Measurements from ENCODE around the gene OSGEP. TPM values are rescaled to one million over a fixed set of nuclear protein-coding genes. Genes with fewer than 3 reads are reported as not detected.

Gene OSGEP
- total RNA-seq, 1 experiment from 2014 or later, result 50.8 TPM

GRCh38 chr14:20435582-20436362 lies 18.8 kb downstream of the OSGEP start, which contains the start of gene KLHL33:
Gene KLHL33 (minus strand): TSS chr14:20436166. CDS start chr14:20435811, 355 bp downstream.
- Histone ChIP-seq H2BK120ac (ENCODE audit: low read depth, low read length, poor library complexity, severe bottlenecking) (no peak within 1 kb of the TSS), H3K18ac (ENCODE audit: insufficient read length, low read depth, low read length) (no peak within 1 kb of the TSS), H3K27ac (ENCODE audit: insufficient read length, low read depth, low read length) (no peak within 1 kb of the TSS), H3K4ac (ENCODE audit: low read depth, low read length) (no peak within 1 kb of the TSS), H4K91ac (ENCODE audit: insufficient read length, low read depth, low read length) (no peak within 1 kb of the TSS), H2AFZ (ENCODE audit: low read length) (no peak within 1 kb of the TSS), H3K23me2 (ENCODE audit: insufficient read length, low read depth, low read length, poor library complexity, severe bottlenecking) (no peaks in the 10 kb centered on the region), H4K8ac (replicated peaks; ENCODE audit: insufficient read length, low read depth, low read length) (no peak within 1 kb of the TSS), H3K23ac (ENCODE audit: insufficient read length, low read depth, low read length) (no peak within 1 kb of the TSS), H3K14ac (ENCODE audit: insufficient read depth, low read length) (no peak within 1 kb of the TSS; the same call in 1 of the 2 replicates), H3T11ph (ENCODE audit: low read length) (no peak within 1 kb of the TSS), H3K79me2 (ENCODE audit: insufficient read depth, low read length) (no peaks in the 10 kb centered on the region; the same call in 1 of the 2 replicates), H3K9me3 (ENCODE audit: control insufficient read depth, low read depth, low read length) (no peaks in the 10 kb centered on the region), H2BK5ac (ENCODE audit: insufficient read length, low read length) (no peak within 1 kb of the TSS), H2BK15ac (ENCODE audit: low read depth, low read length) (no peak within 1 kb of the TSS), H2AK5ac (ENCODE audit: insufficient read length, low read length) (no peak within 1 kb of the TSS), H2BK20ac (ENCODE audit: low read depth, low read length, poor library complexity, severe bottlenecking) (no peak within 1 kb of the TSS), H3K79me1 (ENCODE audit: insufficient read depth, low read depth, low read length, poor library complexity, severe bottlenecking) (no peaks in the 10 kb centered on the region), H2BK12ac (ENCODE audit: insufficient read length, low read depth, low read length) (no peak within 1 kb of the TSS), H4K20me1 (ENCODE audit: control insufficient read depth, insufficient read depth, insufficient read length) (no peaks in the 10 kb centered on the region), H3K9ac (ENCODE audit: extremely low read depth, insufficient read length, low read length) (no peak within 1 kb of the TSS), H3K56ac (ENCODE audit: insufficient read length, low read depth, low read length) (no peak within 1 kb of the TSS), H4K5ac (ENCODE audit: insufficient read length, low read depth, low read length) (no peak within 1 kb of the TSS), H3K27me3 (ENCODE audit: insufficient read depth, low read length) (no peaks in the 10 kb centered on the region), H3K4me2 (ENCODE audit: insufficient read depth, insufficient read length, low read length) (peak within 1 kb of the TSS; percentile 13), H3K4me1 (ENCODE audit: insufficient read depth, low read length) (no peaks in the 10 kb centered on the region)
- TF ChIP-seq, protein P1, sequence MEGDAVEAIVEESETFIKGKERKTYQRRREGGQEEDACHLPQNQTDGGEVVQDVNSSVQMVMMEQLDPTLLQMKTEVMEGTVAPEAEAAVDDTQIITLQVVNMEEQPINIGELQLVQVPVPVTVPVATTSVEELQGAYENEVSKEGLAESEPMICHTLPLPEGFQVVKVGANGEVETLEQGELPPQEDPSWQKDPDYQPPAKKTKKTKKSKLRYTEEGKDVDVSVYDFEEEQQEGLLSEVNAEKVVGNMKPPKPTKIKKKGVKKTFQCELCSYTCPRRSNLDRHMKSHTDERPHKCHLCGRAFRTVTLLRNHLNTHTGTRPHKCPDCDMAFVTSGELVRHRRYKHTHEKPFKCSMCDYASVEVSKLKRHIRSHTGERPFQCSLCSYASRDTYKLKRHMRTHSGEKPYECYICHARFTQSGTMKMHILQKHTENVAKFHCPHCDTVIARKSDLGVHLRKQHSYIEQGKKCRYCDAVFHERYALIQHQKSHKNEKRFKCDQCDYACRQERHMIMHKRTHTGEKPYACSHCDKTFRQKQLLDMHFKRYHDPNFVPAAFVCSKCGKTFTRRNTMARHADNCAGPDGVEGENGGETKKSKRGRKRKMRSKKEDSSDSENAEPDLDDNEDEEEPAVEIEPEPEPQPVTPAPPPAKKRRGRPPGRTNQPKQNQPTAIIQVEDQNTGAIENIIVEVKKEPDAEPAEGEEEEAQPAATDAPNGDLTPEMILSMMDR (conservative IDR thresholded peaks at IDR 0.05), result no peak
- no CpG with 5 or more reads among the region's 17 CpGs for WGBS (ENCODE audit: extremely low coverage, insufficient read length, low lambda C conversion rate)
- H3K9me3 Mint-ChIP-seq, result no peaks in the 10 kb centered on the region
- no peaks in the 10 kb centered on the region for H3K36me3 Mint-ChIP-seq (ENCODE audit: insufficient read depth in 1 of 3, low read depth in 3 of 3)
- H3K27ac Mint-ChIP-seq, result peak within 1 kb of the TSS in 1 of 3 experiments; percentile 37; a peak in 2 of 7 replicates
- 0 out of 2 replicates have a peak, but pooled peaks cover 1% of the 10 kb centered on the region for H3K27me3 Mint-ChIP-seq (ENCODE audit: low read depth)
- H3K4me1 Mint-ChIP-seq, result peaks cover 22 to 26% of the 10 kb centered on the region in 2 experiments
- H3K4me3 Mint-ChIP-seq, result peak within 1 kb of the TSS in 1 of 2 experiments; percentile 69; a peak in 1 of 5 replicates
- no peak for DNase-seq
